GM23338 (cell line): ENCODE measurements around the gene CKB. TPM values are rescaled to one million over a fixed set of nuclear protein-coding genes. Genes with fewer than 3 reads are reported as not detected.

ENCODE experiments used
- ATAC-seq: fragments of 200-7000 bp; cut with Tn5 transposase; 3 replicates; pipeline ENCODE4 v1.9.1; 2020
- DNase-seq: peaks from one replicate; pipeline ENCODE4 v3.0.0-alpha.2; 2015; ENCODE audit warnings: low spot score
- H2AFZ ChIP-seq: fragments of 200-600 bp; sonication (generic); 2 replicates; pipeline ENCODE4 v1.8.0; 2016; ENCODE audit warnings: antibody characterized with exemption, mild to moderate bottlenecking, moderate library complexity
- H3F3A ChIP-seq: fragments of 200-600 bp; sonication (generic); replicated peaks from 2 replicates; pipeline ENCODE4 v1.8.0; 2017; ENCODE audit warnings: antibody characterized with exemption, mixed run types, low read depth
- H3K27ac ChIP-seq: fragments of 200-600 bp; sonication (generic); 2 replicates; pipeline ENCODE4 v1.6.1; 2016; ENCODE audit warnings: low read depth
- H3K27me3 ChIP-seq: fragments of 200-600 bp; sonication (generic); 2 replicates; pipeline ENCODE4 v1.8.0; 2016; ENCODE audit warnings: mild to moderate bottlenecking, mixed run types, moderate library complexity; ENCODE audit not compliant: insufficient read depth
- H3K36me3 ChIP-seq: fragments of 200-600 bp; sonication (generic); 2 replicates; pipeline ENCODE4 v1.8.0; 2016; ENCODE audit warnings: mild to moderate bottlenecking; ENCODE audit not compliant: insufficient read depth
- H3K4me1 ChIP-seq: fragments of 200-600 bp; sonication (generic); 2 replicates; pipeline ENCODE4 v1.8.0; 2016; ENCODE audit warnings: mild to moderate bottlenecking, moderate library complexity; ENCODE audit not compliant: insufficient read depth
- H3K4me2 ChIP-seq: fragments of 200-600 bp; sonication (generic); 2 replicates; pipeline ENCODE4 v1.7.1; 2017; ENCODE audit warnings: mixed run types
- H3K4me3 ChIP-seq: fragments of 200-600 bp; sonication (generic); 2 replicates; pipeline ENCODE4 v1.6.1; 2016; ENCODE audit warnings: mixed run types
- H3K79me2 ChIP-seq: fragments of 200-600 bp; sonication (generic); replicated peaks from 2 replicates; pipeline ENCODE4 v1.8.0; 2017; ENCODE audit warnings: mild to moderate bottlenecking; ENCODE audit not compliant: insufficient read depth
- H3K9me2 ChIP-seq: fragments of 200-600 bp; sonication (generic); 2 replicates; pipeline ENCODE4 v1.8.0; 2017; ENCODE audit not compliant: insufficient read depth
- H4K20me1 ChIP-seq: fragments of 200-600 bp; sonication (generic); replicated peaks from 2 replicates; pipeline ENCODE4 v1.8.0; 2017; ENCODE audit warnings: mild to moderate bottlenecking; ENCODE audit not compliant: insufficient read depth
- H3K27ac Mint-ChIP-seq: 2 replicates; pipeline ENCODE4 v1.8.0; 2020; ENCODE audit warnings: inconsistent platforms, mild to moderate bottlenecking, moderate library complexity, mixed read lengths
- H3K27me3 Mint-ChIP-seq: 3 replicates; pipeline ENCODE4 v1.8.0; 2022; ENCODE audit warnings: low read depth, mild to moderate bottlenecking, moderate library complexity, mixed read lengths, inconsistent platforms; ENCODE audit not compliant: insufficient read depth, poor library complexity
- H3K36me3 Mint-ChIP-seq: 3 replicates; pipeline ENCODE4 v1.8.0; 2021; ENCODE audit warnings: low read depth, mild to moderate bottlenecking, inconsistent platforms, moderate library complexity, mixed read lengths
- H3K4me1 Mint-ChIP-seq: 3 replicates; pipeline ENCODE4 v1.8.0; 2020; ENCODE audit warnings: mild to moderate bottlenecking, inconsistent platforms, mixed read lengths
- H3K4me3 Mint-ChIP-seq: 3 replicates; pipeline ENCODE4 v1.8.0; 2021; ENCODE audit warnings: moderate library complexity, mild to moderate bottlenecking, inconsistent platforms, mixed read lengths
- H3K9me3 Mint-ChIP-seq: 3 replicates; pipeline ENCODE4 v1.8.0; 2020; ENCODE audit warnings: moderate library complexity, mild to moderate bottlenecking, inconsistent platforms, mixed read lengths
- EZH2phosphoT487 ChIP-seq: fragments of 200-600 bp; sonication (generic); IDR thresholded peaks from one replicate; pipeline ENCODE4 v1.8.1; 2018; ENCODE audit warnings: antibody characterized with exemption; ENCODE audit not compliant: unreplicated experiment
- JUNB ChIP-seq: IDR thresholded peaks from one replicate; pipeline ENCODE4 v1.6.1; 2016; ENCODE audit warnings: antibody characterized with exemption; ENCODE audit not compliant: unreplicated experiment
- NANOG ChIP-seq: IDR thresholded peaks from 2 replicates; pipeline ENCODE4 v1.6.1; 2016; ENCODE audit warnings: antibody characterized with exemption, borderline replicate concordance
- POLR2AphosphoS5 ChIP-seq: IDR thresholded peaks from 2 replicates; pipeline ENCODE4 v1.6.1; 2016; ENCODE audit warnings: antibody characterized with exemption, low read depth
- ZNF114 ChIP-seq: fragments of 250-450 bp; sonication (Bioruptor Pico); IDR thresholded peaks from 2 replicates; pipeline ENCODE4 v1.5.0; 2020; ENCODE audit warnings: mild to moderate bottlenecking, moderate library complexity
- ZNF331 ChIP-seq: fragments of 250-450 bp; sonication (Bioruptor Pico); IDR thresholded peaks from 2 replicates; pipeline ENCODE4 v1.5.0; 2020; ENCODE audit warnings: low read depth, mild to moderate bottlenecking, moderate library complexity
- ZNF462 ChIP-seq: fragments of 250-450 bp; sonication (Bioruptor Pico); IDR thresholded peaks from 2 replicates; pipeline ENCODE4 v1.5.0; 2020; ENCODE audit warnings: mild to moderate bottlenecking, moderate library complexity
- polyA plus RNA-seq: library from polyadenylated mRNA; unstranded; fragments of >200 nt; fragmentation: Nextera tagmentation; extraction: Ambion mirVana; gene quantifications from 2 replicates; pipeline ENCODE4 v1.2.1, GENCODE V29; 2016
- total RNA-seq: library from RNA; depleted of rRNA; stranded (reverse); fragments of >200 nt; shearing (Covaris generic); gene quantifications from 2 replicates; pipeline ENCODE4 v1.2.3, GENCODE V29; 2014
- TF ChIP-seq, protein P1 (sequence below): IDR thresholded peaks from one replicate; pipeline ENCODE4 v1.6.1; 2018; ENCODE audit warnings: antibody characterized with exemption; ENCODE audit not compliant: unreplicated experiment

The CKB gene
- total and polyA plus RNA-seq, 2 experiments from 2014 or later, result 604 to 852 TPM

GRCh38 chr14:103551338-103551762, 28.7 kb upstream of the CKB start:
- no peak overlapping the region for H3K4me3 ChIP-seq
- peak overlapping the region; percentile 80; the same call in 1 of the 2 replicates for H3K27ac Mint-ChIP-seq

More at GRCh38 chr14:103551338-103551762, 28.7 kb upstream of the CKB start:
- Mint-ChIP-seq H3K9me3 (no peaks in the 10 kb centered on the region), H3K36me3 (no peaks in the 10 kb centered on the region; the same call in 2 of the 3 replicates), H3K4me3 (no peak overlapping the region), H3K27me3 (peaks cover 6% of the 10 kb centered on the region), H3K4me1 (peaks cover 5% of the 10 kb centered on the region; the same call in 1 of the 3 replicates)
- H3K9me2 ChIP-seq, result no peaks in the 10 kb centered on the region
- H2AFZ ChIP-seq, result no peak overlapping the region
- no peak overlapping the region for H3K27ac ChIP-seq
- H3K4me2 ChIP-seq, result no peak overlapping the region
- no peaks in the 10 kb centered on the region for H3K4me1 ChIP-seq
- no peaks in the 10 kb centered on the region for H3K79me2 ChIP-seq
- no peaks in the 10 kb centered on the region for H4K20me1 ChIP-seq
- no peak for ATAC-seq
- no peaks in the 10 kb centered on the region for H3K27me3 ChIP-seq
- no peaks in the 10 kb centered on the region for H3K36me3 ChIP-seq
- TF ChIP-seq POLR2AphosphoS5, result no peak
- TF ChIP-seq JUNB, result no peak
- no peak for TF ChIP-seq EZH2phosphoT487
- TF ChIP-seq ZNF331, result no peak
- TF ChIP-seq, protein P1, sequence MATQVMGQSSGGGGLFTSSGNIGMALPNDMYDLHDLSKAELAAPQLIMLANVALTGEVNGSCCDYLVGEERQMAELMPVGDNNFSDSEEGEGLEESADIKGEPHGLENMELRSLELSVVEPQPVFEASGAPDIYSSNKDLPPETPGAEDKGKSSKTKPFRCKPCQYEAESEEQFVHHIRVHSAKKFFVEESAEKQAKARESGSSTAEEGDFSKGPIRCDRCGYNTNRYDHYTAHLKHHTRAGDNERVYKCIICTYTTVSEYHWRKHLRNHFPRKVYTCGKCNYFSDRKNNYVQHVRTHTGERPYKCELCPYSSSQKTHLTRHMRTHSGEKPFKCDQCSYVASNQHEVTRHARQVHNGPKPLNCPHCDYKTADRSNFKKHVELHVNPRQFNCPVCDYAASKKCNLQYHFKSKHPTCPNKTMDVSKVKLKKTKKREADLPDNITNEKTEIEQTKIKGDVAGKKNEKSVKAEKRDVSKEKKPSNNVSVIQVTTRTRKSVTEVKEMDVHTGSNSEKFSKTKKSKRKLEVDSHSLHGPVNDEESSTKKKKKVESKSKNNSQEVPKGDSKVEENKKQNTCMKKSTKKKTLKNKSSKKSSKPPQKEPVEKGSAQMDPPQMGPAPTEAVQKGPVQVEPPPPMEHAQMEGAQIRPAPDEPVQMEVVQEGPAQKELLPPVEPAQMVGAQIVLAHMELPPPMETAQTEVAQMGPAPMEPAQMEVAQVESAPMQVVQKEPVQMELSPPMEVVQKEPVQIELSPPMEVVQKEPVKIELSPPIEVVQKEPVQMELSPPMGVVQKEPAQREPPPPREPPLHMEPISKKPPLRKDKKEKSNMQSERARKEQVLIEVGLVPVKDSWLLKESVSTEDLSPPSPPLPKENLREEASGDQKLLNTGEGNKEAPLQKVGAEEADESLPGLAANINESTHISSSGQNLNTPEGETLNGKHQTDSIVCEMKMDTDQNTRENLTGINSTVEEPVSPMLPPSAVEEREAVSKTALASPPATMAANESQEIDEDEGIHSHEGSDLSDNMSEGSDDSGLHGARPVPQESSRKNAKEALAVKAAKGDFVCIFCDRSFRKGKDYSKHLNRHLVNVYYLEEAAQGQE, result no peak
- no peak for TF ChIP-seq ZNF114
- TF ChIP-seq ZNF462 (CRISPR knock-in tag), result no peak
- no peak for TF ChIP-seq NANOG
- no peaks in the 10 kb centered on the region for H3F3A ChIP-seq
- no peak for DNase-seq
